ENCODE results near the gene SUV39H1.

- TF ChIP-seq CTCF (conservative IDR thresholded peaks at IDR 0.05; ENCODE audit: low read length) (no peak), EZH2phosphoT487 (IDR thresholded peaks at IDR 0.05; ENCODE audit: borderline replicate concordance) (no peak)
Measured at GRCh38 chrX:48702032-48702431, 5.5 kb downstream of the SUV39H1 start.
